ENCODE measurements around the gene SFMBT2.

- TF ChIP-seq CTCF (conservative IDR thresholded peaks at IDR 0.05; ENCODE audit: low read length) (no peak), EZH2phosphoT487 (IDR thresholded peaks at IDR 0.05; ENCODE audit: borderline replicate concordance, low read depth, low read length) (no peak)
Observed at GRCh38 chr10:7407368-7408290, 3.2 kb downstream of the SFMBT2 start.

Data from OCI-LY7 (cell line).